ENCODE data around the gene COQ8A. TPM values are rescaled to one million over a fixed set of nuclear protein-coding genes. Genes with fewer than 3 reads are reported as not detected.

The COQ8A gene
- total and polyA plus RNA-seq, 2 donors (not counting 1 experiment from before 2014, with no cell fraction given), result 3.8 to 19.7 TPM

GRCh38 chr1:226912587-226913176 is 27.4 kb upstream of the COQ8A start:
- Histone ChIP-seq H3K4me1 (ENCODE audit: control insufficient read depth, extremely low read depth, insufficient read depth, low read length) (no peaks in the 10 kb centered on the region), H3K27ac (ENCODE audit: insufficient read depth, low read length) (no peak overlapping the region), H4K20me1 (ENCODE audit: control insufficient read depth, extremely low read depth, insufficient read depth, low read length) (no peaks in the 10 kb centered on the region), H3K36me3 (ENCODE audit: control insufficient read depth, insufficient read depth, low read length) (no peaks in the 10 kb centered on the region), H3K4me2 (ENCODE audit: extremely low read depth, insufficient read depth, low read length) (no peak overlapping the region), H3K9ac (ENCODE audit: insufficient read depth, low read length) (no peak overlapping the region), H2AFZ (ENCODE audit: low read length) (no peak overlapping the region), H3K27me3 (ENCODE audit: control insufficient read depth, insufficient read depth, low read length) (no peaks in the 10 kb centered on the region), H3K9me3 (ENCODE audit: control insufficient read depth, insufficient read depth, low read depth, low read length) (no peaks in the 10 kb centered on the region), H3K4me3 (replicated peaks in 1 of 4; ENCODE audit: control extremely low read depth in 1 of 4, insufficient read depth in 1 of 4, low read depth in 3 of 4, low read length in 4 of 4) (no peak overlapping the region), H3K79me2 (ENCODE audit: control insufficient read depth, insufficient read depth, low read length) (no peaks in the 10 kb centered on the region)
- DNase-seq (ENCODE audit: low read depth in 2 of 2), result peak; percentile 20 to 22
- no peak for TF ChIP-seq EZH2 (IDR thresholded peaks at IDR 0.05; ENCODE audit: low read length, missing control alignments)
- TF ChIP-seq, protein P1, sequence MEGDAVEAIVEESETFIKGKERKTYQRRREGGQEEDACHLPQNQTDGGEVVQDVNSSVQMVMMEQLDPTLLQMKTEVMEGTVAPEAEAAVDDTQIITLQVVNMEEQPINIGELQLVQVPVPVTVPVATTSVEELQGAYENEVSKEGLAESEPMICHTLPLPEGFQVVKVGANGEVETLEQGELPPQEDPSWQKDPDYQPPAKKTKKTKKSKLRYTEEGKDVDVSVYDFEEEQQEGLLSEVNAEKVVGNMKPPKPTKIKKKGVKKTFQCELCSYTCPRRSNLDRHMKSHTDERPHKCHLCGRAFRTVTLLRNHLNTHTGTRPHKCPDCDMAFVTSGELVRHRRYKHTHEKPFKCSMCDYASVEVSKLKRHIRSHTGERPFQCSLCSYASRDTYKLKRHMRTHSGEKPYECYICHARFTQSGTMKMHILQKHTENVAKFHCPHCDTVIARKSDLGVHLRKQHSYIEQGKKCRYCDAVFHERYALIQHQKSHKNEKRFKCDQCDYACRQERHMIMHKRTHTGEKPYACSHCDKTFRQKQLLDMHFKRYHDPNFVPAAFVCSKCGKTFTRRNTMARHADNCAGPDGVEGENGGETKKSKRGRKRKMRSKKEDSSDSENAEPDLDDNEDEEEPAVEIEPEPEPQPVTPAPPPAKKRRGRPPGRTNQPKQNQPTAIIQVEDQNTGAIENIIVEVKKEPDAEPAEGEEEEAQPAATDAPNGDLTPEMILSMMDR (conservative IDR thresholded peaks at IDR 0.05 in 1 of 2, IDR thresholded peaks at IDR 0.05 in 1 of 2; ENCODE audit: low read depth in 1 of 2, low read length in 2 of 2), result peak; percentile 32 to 52

- Histone ChIP-seq H3K9ac (ENCODE audit: insufficient read depth, low read length) (no peak overlapping the region), H3K4me2 (ENCODE audit: extremely low read depth, insufficient read depth, low read length) (no peak overlapping the region), H3K27me3 (ENCODE audit: control insufficient read depth, insufficient read depth, low read length) (no peaks in the 10 kb centered on the region), H3K79me2 (ENCODE audit: control insufficient read depth, insufficient read depth, low read length) (no peaks in the 10 kb centered on the region), H3K4me1 (ENCODE audit: control insufficient read depth, extremely low read depth, insufficient read depth, low read length) (no peaks in the 10 kb centered on the region), H4K20me1 (ENCODE audit: control insufficient read depth, extremely low read depth, insufficient read depth, low read length) (no peaks in the 10 kb centered on the region), H3K36me3 (ENCODE audit: control insufficient read depth, insufficient read depth, low read length) (no peaks in the 10 kb centered on the region), H3K4me3 (replicated peaks in 1 of 4; ENCODE audit: control extremely low read depth in 1 of 4, insufficient read depth in 1 of 4, low read depth in 3 of 4, low read length in 4 of 4) (no peak overlapping the region), H3K27ac (ENCODE audit: insufficient read depth, low read length) (no peak overlapping the region), H2AFZ (ENCODE audit: low read length) (no peak overlapping the region), H3K9me3 (ENCODE audit: control insufficient read depth, insufficient read depth, low read depth, low read length) (no peaks in the 10 kb centered on the region)
- no peak for DNase-seq (ENCODE audit: low read depth in 2 of 2)
- TF ChIP-seq, protein P1 (conservative IDR thresholded peaks at IDR 0.05 in 1 of 2, IDR thresholded peaks at IDR 0.05 in 1 of 2; ENCODE audit: low read depth in 1 of 2, low read length in 2 of 2), result no peak
- TF ChIP-seq EZH2 (IDR thresholded peaks at IDR 0.05; ENCODE audit: low read length, missing control alignments), result no peak
These were observed 24.5 kb upstream of the COQ8A start for GRCh38 chr1:226915672-226915995.

DNA sequence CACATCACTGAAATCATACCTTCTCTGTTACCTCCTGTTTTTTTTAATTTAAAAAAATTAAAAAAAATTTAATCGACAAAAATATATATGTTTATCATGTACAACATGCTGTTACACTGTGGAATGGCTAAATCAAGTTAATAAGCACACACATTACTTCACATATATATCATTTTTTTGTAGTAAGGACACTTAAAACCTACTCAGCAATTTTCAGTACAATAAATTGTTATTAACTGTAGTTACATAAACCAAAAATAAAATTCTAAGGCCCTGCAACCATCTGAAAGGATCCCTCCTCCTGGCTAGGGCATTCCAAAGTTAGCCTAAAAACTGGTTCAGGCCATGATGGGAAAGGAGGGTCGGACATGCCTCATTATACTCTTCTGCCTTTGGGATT is 23.6 kb upstream of the COQ8A start:
- no peak for TF ChIP-seq EZH2 (IDR thresholded peaks at IDR 0.05; ENCODE audit: low read length, missing control alignments)
- TF ChIP-seq, protein P1 (conservative IDR thresholded peaks at IDR 0.05 in 1 of 2, IDR thresholded peaks at IDR 0.05 in 1 of 2; ENCODE audit: low read depth in 1 of 2, low read length in 2 of 2), result no peak
- no peak overlapping the region for H2AFZ ChIP-seq (ENCODE audit: low read length)
- no peak for DNase-seq (ENCODE audit: low read depth in 2 of 2)
- no peak overlapping the region for H3K9ac ChIP-seq (ENCODE audit: insufficient read depth, low read length)
- H3K4me1 ChIP-seq (ENCODE audit: control insufficient read depth, extremely low read depth, insufficient read depth, low read length), result no peaks in the 10 kb centered on the region
- no peaks in the 10 kb centered on the region for H3K36me3 ChIP-seq (ENCODE audit: control insufficient read depth, insufficient read depth, low read length)
- no peaks in the 10 kb centered on the region for H4K20me1 ChIP-seq (ENCODE audit: control insufficient read depth, extremely low read depth, insufficient read depth, low read length)
- no peaks in the 10 kb centered on the region for H3K27me3 ChIP-seq (ENCODE audit: control insufficient read depth, insufficient read depth, low read length)
- H3K79me2 ChIP-seq (ENCODE audit: control insufficient read depth, insufficient read depth, low read length), result no peaks in the 10 kb centered on the region
- H3K4me2 ChIP-seq (ENCODE audit: extremely low read depth, insufficient read depth, low read length), result no peak overlapping the region
- H3K27ac ChIP-seq (ENCODE audit: insufficient read depth, low read length), result no peak overlapping the region
- H3K9me3 ChIP-seq (ENCODE audit: control insufficient read depth, insufficient read depth, low read depth, low read length), result no peaks in the 10 kb centered on the region
- no peak overlapping the region for H3K4me3 ChIP-seq (replicated peaks in 1 of 4; ENCODE audit: control extremely low read depth in 1 of 4, insufficient read depth in 1 of 4, low read depth in 3 of 4, low read length in 4 of 4)

Measured in fibroblast of lung (primary cell).